Body of pancreas (tissue), 4 donors: ENCODE results near the gene CDRT15.

Experiments
- POLR2A ChIP-seq, 3 donors: fragments of 450-650 bp; IDR thresholded peaks; one replicate each; pipeline ENCODE4 v1.6.1; 2016; ENCODE audit warnings: antibody characterized with exemption in 3 of 3, mild to moderate bottlenecking in 2 of 3
- TF ChIP-seq, protein P1 (sequence below), 7 experiments: fragments of 450-650 bp in 4 of 7; fragments of 200-600 bp in 3 of 7; sonication (generic) in 3 of 7; IDR thresholded peaks; one replicate each; pipeline ENCODE4 v1.5.1; 2016 to 2019; ENCODE audit warnings: antibody characterized with exemption in 7 of 7

DNA sequence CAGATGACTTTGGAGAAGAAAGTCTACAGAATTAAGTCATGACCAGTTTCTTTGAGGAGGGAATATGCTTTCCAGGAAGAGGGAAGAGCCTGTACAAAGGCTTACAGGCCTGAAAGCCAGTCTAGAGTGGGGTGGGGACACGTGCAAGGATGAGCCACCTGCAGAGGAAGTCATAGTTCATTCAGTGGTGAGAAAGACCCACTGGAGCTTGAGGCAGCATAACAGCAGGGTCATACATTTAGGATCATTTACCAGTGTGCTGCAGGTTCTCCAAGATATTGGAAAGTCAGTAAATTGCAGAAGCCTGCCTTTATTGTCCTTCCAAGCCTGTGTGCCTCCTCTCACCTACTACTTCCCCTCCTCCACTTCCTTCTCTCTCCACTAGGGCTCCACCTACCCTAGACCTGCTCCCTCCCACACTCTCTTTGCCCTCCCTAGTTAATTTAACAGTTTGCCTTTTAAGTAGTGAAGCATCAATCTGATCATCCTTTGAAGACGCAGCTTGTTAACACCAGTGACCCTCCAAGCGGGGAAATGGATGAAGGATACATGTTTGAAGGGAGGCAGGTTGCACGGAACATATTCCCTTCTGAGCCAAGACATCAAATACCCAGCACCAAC lies 40.2 kb downstream of the CDRT15 start:
- TF ChIP-seq, protein P1, sequence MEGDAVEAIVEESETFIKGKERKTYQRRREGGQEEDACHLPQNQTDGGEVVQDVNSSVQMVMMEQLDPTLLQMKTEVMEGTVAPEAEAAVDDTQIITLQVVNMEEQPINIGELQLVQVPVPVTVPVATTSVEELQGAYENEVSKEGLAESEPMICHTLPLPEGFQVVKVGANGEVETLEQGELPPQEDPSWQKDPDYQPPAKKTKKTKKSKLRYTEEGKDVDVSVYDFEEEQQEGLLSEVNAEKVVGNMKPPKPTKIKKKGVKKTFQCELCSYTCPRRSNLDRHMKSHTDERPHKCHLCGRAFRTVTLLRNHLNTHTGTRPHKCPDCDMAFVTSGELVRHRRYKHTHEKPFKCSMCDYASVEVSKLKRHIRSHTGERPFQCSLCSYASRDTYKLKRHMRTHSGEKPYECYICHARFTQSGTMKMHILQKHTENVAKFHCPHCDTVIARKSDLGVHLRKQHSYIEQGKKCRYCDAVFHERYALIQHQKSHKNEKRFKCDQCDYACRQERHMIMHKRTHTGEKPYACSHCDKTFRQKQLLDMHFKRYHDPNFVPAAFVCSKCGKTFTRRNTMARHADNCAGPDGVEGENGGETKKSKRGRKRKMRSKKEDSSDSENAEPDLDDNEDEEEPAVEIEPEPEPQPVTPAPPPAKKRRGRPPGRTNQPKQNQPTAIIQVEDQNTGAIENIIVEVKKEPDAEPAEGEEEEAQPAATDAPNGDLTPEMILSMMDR (IDR thresholded peaks at IDR 0.05): peak in 3 of 7 experiments; percentile 5 to 15 (median 6)
- no peak for TF ChIP-seq POLR2A (IDR thresholded peaks at IDR 0.05)
